Tibial artery (tissue), 4 donors: ENCODE data around the gene VPS35L.
"Not testable (repeated sequence)": the region's sequence is repeated elsewhere in the genome, so short reads cannot be mapped to it uniquely, and the experiment has no call there.

ENCODE experiments used
- DNase-seq, 2 donors: peaks; one replicate each; pipeline ENCODE4 v3.0.0-alpha.2; 2019
- H3K27ac ChIP-seq, 2 donors: fragments of 200-600 bp; sonication (generic) in 1 of 2; 1 replicate in 1 of 2; 2 replicates in 1 of 2; pipeline ENCODE4 v1.5.1; 2018 to 2019; ENCODE audit warnings: mild to moderate bottlenecking in 1 of 2
- H3K27me3 ChIP-seq, 2 donors: fragments of 200-600 bp; sonication (generic) in 1 of 2; one replicate each; pipeline versions ENCODE4 v1.5.1 to v1.6.0; 2016 to 2019
- H3K36me3 ChIP-seq, 3 donors: fragments of 200-600 bp; sonication (generic) in 2 of 3; one replicate each; pipeline ENCODE4 v1.5.1; 2016 to 2019; ENCODE audit warnings: mild to moderate bottlenecking in 2 of 3
- H3K4me1 ChIP-seq, 4 donors: fragments of 200-600 bp; sonication (generic) in 2 of 4; 1 replicate in 3 of 4; 2 replicates in 1 of 4; pipeline ENCODE4 v1.5.1; 2016 to 2019
- H3K4me3 ChIP-seq, 2 donors: fragments of 200-600 bp; sonication (generic) in 1 of 2; 1 replicate in 1 of 2; 2 replicates in 1 of 2; pipeline ENCODE4 v1.5.1; 2018 to 2019; ENCODE audit warnings: mild to moderate bottlenecking in 2 of 2
- H3K9me3 ChIP-seq, 3 donors: fragments of 200-600 bp; sonication (generic) in 1 of 3; one replicate each; pipeline ENCODE4 v1.5.1; 2016 to 2019
- intact Hi-C: fragments of 100-400 bp; cut with DNase I; formaldehyde crosslinking; loops from one replicate; pipeline ENCODE4 v1.15.0; 2023; ENCODE audit warnings: low total_unique reads
- TF ChIP-seq, protein P1 (sequence below), 2 experiments: fragments of 200-600 bp in 1 of 2; fragments of 450-650 bp in 1 of 2; IDR thresholded peaks; one replicate each; pipeline ENCODE4 v1.5.1; 2017 to 2019; ENCODE audit warnings: antibody characterized with exemption in 2 of 2, mild to moderate bottlenecking in 1 of 2, moderate library complexity in 1 of 2

Gene VPS35L

GRCh38 chr16:19664166-19664565 is 108.7 kb downstream of the VPS35L start:
- Histone ChIP-seq H3K9me3 (no peaks in the 10 kb centered on the region), H3K4me1 (peaks cover 0 to 5% (median 0%) of the 10 kb centered on the region in 4 donors), H3K4me3 (no peak overlapping the region), H3K27me3 (no peaks in the 10 kb centered on the region), H3K27ac (no peak overlapping the region), H3K36me3 (peaks cover 21 to 35% (median 24%) of the 10 kb centered on the region in 3 donors)
- intact Hi-C loops, result loop anchor here (10.0 kb wide), 1 partner anchor 221 kb away; the partner anchor contains the start of gene GPRC5B
- TF ChIP-seq, protein P1, sequence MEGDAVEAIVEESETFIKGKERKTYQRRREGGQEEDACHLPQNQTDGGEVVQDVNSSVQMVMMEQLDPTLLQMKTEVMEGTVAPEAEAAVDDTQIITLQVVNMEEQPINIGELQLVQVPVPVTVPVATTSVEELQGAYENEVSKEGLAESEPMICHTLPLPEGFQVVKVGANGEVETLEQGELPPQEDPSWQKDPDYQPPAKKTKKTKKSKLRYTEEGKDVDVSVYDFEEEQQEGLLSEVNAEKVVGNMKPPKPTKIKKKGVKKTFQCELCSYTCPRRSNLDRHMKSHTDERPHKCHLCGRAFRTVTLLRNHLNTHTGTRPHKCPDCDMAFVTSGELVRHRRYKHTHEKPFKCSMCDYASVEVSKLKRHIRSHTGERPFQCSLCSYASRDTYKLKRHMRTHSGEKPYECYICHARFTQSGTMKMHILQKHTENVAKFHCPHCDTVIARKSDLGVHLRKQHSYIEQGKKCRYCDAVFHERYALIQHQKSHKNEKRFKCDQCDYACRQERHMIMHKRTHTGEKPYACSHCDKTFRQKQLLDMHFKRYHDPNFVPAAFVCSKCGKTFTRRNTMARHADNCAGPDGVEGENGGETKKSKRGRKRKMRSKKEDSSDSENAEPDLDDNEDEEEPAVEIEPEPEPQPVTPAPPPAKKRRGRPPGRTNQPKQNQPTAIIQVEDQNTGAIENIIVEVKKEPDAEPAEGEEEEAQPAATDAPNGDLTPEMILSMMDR (IDR thresholded peaks at IDR 0.05), result no peak
- no peak for DNase-seq

- peaks cover 23 to 47% (median 35%) of the 10 kb centered on the region in 3 donors for H3K36me3 ChIP-seq
- DNase-seq, H3K27ac ChIP-seq, H3K4me1 ChIP-seq, H3K27me3 ChIP-seq, H3K4me3 ChIP-seq, H3K9me3 ChIP-seq: not testable (repeated sequence)
- intact Hi-C loops, result loop anchor here (10.0 kb wide), 1 partner anchor 219 kb away; the partner anchor contains the start of gene GPRC5B
Measured at GRCh38 chr16:19665313-19665712, 109.8 kb downstream of the VPS35L start.

DNA sequence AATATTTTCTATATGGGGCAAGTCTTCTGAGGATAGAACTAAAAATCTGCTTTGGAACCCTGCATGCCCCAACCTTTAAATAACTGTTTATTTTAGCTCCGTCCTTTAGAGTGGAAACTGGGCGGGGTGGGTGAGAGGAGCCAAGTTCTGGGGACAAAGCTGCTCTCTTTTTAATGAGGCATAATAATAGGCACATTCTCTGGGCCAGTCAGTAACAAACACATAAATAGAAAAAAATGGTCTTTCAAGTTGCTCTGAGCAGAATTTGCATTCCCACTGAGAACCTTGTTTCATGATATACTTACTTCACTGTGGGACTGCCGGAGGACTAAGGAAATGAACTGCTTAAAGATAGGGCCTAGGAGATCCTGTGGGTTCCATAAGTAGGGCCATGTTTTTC is 111.0 kb downstream of the VPS35L start:
- Histone ChIP-seq H3K36me3 (peaks cover 26 to 55% (median 42%) of the 10 kb centered on the region in 3 donors), H3K4me1 (peaks cover 0 to 5% (median 0%) of the 10 kb centered on the region in 4 donors), H3K4me3 (no peak overlapping the region), H3K27ac (no peak overlapping the region), H3K27me3 (no peaks in the 10 kb centered on the region), H3K9me3 (no peaks in the 10 kb centered on the region)
- intact Hi-C loops, result loop anchor here (10.0 kb wide), 1 partner anchor 218 kb away; the partner anchor contains the start of gene GPRC5B
- TF ChIP-seq, protein P1 (IDR thresholded peaks at IDR 0.05), result no peak
- no peak for DNase-seq

DNA sequence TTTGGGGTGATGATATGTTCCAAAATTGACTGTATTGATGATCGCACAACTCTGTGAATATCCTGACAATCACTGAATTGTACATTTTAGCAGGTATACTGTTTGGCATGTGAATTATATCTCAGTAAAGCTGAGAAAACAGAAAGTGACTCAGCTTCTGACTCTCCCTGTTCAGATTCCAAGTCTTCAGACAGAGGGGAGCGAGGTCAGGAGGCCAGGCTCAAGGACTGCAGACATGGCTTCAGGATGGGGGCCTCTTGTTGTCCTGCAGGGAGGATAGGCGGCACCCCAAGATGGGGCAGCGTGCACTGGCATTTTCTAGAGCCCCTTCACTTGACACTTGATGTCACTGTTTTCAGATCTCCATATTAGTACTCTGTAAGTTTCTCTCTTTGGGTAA is 116.9 kb downstream of the VPS35L start:
- TF ChIP-seq, protein P1 (IDR thresholded peaks at IDR 0.05), result no peak
- H3K27ac ChIP-seq, result no peak overlapping the region
- no peak overlapping the region for H3K4me3 ChIP-seq
- peaks cover 19 to 84% (median 37%) of the 10 kb centered on the region in 3 donors for H3K36me3 ChIP-seq
- intact Hi-C loops, result no loop called here
- no peaks in the 10 kb centered on the region for H3K4me1 ChIP-seq
- no peaks in the 10 kb centered on the region for H3K9me3 ChIP-seq
- H3K27me3 ChIP-seq, result no peaks in the 10 kb centered on the region
- DNase-seq, result no peak

- peaks cover 15 to 75% (median 35%) of the 10 kb centered on the region in 3 donors for H3K36me3 ChIP-seq
- H3K9me3 ChIP-seq, result no peaks in the 10 kb centered on the region
- no peak for DNase-seq
- no peak overlapping the region for H3K27ac ChIP-seq
- no peaks in the 10 kb centered on the region for H3K27me3 ChIP-seq
- TF ChIP-seq, protein P1 (IDR thresholded peaks at IDR 0.05), result no peak
- H3K4me1 ChIP-seq, result no peaks in the 10 kb centered on the region
- no peak overlapping the region for H3K4me3 ChIP-seq
- intact Hi-C loops, result no loop called here
Measured at GRCh38 chr16:19674485-19674884, 119.0 kb downstream of the VPS35L start.

DNA sequence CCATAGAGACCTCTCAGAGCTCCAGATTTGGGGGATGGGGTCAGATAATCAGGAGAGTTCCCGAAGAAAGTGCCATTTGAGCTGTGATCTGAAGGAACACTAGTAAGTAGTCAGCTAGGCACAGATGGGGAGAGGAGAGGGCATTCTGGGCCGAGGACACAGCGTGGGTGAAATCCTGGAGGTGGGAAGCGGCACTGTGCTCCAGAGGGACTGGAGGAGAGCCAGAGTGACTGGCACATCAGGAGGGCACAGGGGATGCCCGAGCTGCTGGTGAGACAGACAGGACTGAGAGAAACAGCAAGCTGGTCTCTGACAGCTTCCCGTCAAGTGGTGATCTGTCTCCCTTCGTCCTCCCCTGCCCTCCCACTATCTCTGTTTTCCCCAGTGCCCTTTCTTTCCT is 121.9 kb downstream of the VPS35L start:
- no peaks in the 10 kb centered on the region for H3K9me3 ChIP-seq
- peaks cover 7 to 69% (median 13%) of the 10 kb centered on the region in 3 donors for H3K36me3 ChIP-seq
- no peak for DNase-seq

More for the DNA sequence above, 121.9 kb downstream of the VPS35L start:
- no peaks in the 10 kb centered on the region for H3K27me3 ChIP-seq
- intact Hi-C loops, result no loop called here
- H3K4me1 ChIP-seq, result no peaks in the 10 kb centered on the region
- TF ChIP-seq, protein P1 (IDR thresholded peaks at IDR 0.05), result no peak
- no peak overlapping the region for H3K4me3 ChIP-seq
- H3K27ac ChIP-seq, result no peak overlapping the region
